ENCODE measurements around the gene TRABD2B.

Gene TRABD2B

GRCh38 chr1:47926461-47926999 is 70.7 kb downstream of the TRABD2B start:
- TF ChIP-seq ZFX (IDR thresholded peaks at IDR 0.05; ENCODE audit: borderline replicate concordance): no peak
- TF ChIP-seq CTCF (IDR thresholded peaks at IDR 0.05): no peak
- no peak overlapping the region for H3K27ac ChIP-seq

GRCh38 chr1:47924270-47925048 is 72.7 kb downstream of the TRABD2B start:
- H3K27ac ChIP-seq: no peak overlapping the region
- TF ChIP-seq CTCF (IDR thresholded peaks at IDR 0.05) (no peak), ZFX (IDR thresholded peaks at IDR 0.05; ENCODE audit: borderline replicate concordance) (no peak)

GRCh38 chr1:47921935-47922415 is 75.2 kb downstream of the TRABD2B start:
- TF ChIP-seq ZFX (IDR thresholded peaks at IDR 0.05; ENCODE audit: borderline replicate concordance) (no peak), CTCF (IDR thresholded peaks at IDR 0.05) (no peak)
- H3K27ac ChIP-seq: no peak overlapping the region

- no peak for TF ChIP-seq ZFX (IDR thresholded peaks at IDR 0.05; ENCODE audit: borderline replicate concordance)
- TF ChIP-seq CTCF (IDR thresholded peaks at IDR 0.05): no peak
- H3K27ac ChIP-seq: no peak overlapping the region
Observed at GRCh38 chr1:47919113-47919833, 77.9 kb downstream of the TRABD2B start.

- TF ChIP-seq ZFX (IDR thresholded peaks at IDR 0.05; ENCODE audit: borderline replicate concordance) (no peak), CTCF (IDR thresholded peaks at IDR 0.05) (no peak)
- no peak overlapping the region for H3K27ac ChIP-seq
Observed at GRCh38 chr1:47918257-47918867, 78.8 kb downstream of the TRABD2B start.

- TF ChIP-seq ZFX (IDR thresholded peaks at IDR 0.05; ENCODE audit: borderline replicate concordance) (no peak), CTCF (IDR thresholded peaks at IDR 0.05) (no peak)
- no peak overlapping the region for H3K27ac ChIP-seq
Observed at GRCh38 chr1:47917687-47918086, 79.5 kb downstream of the TRABD2B start.
